Measurements from ENCODE around the gene ARL5C. TPM values are rescaled to one million over a fixed set of nuclear protein-coding genes. Genes with fewer than 3 reads are reported as not detected.

ARL5C gene
- total RNA-seq, 1 donor from 2014 or later, result not detected

GRCh38 chr17:39175695-39176093, 9.7 kb upstream of the ARL5C start:
- Mint-ChIP-seq H3K4me3 (ENCODE audit: unreplicated experiment) (no peak overlapping the region), H3K27ac (ENCODE audit: unreplicated experiment) (no peak overlapping the region), H3K4me1 (ENCODE audit: low read depth, unreplicated experiment) (no peaks in the 10 kb centered on the region)

DNA sequence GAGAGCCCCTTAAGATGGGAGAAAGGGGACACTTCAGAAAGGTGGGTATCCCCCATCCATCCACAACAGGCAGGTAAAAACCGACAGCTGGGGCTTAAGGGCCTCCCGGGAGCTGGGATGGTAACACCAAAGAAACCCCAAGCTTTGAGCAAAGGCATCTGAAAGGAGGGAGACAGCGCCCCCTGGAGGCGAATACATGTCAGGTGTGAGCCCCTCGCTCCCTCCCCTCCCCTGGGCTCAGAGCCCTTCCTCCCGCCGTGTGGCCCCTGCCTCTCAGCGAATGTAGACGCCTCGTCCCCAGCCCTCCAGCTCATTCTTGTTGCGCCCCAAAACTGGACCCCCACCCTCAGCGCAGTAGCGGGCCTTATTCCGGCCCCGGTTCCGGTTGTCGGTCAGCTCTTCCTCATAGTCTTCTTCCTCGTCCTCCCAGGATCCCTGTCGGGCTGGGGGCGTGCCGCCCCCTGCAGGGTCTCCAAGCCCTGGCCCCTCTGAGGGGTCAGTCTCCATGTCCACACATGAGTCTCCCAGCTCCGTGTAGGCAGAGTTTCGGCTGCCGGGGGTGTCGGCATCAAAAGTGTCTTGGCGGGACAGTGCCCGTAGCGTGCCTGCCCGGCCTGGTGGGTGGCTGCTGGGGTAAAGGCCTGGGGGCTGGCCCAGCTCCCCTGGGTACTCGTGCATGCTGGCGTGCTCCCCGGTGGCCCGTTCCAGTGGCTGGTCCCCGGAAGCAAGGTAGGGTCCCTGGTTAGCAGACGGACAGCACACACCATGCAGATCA, 9.1 kb upstream of the ARL5C start:
- no peak overlapping the region for H3K4me2 ChIP-seq (ENCODE audit: low read length)
- no peaks in the 10 kb centered on the region for H3K9me3 ChIP-seq (ENCODE audit: insufficient read depth, low read depth, low read length)
- no peak for DNase-seq (ENCODE audit: low read depth)
- no peak overlapping the region for H3K9ac ChIP-seq (ENCODE audit: low read length)
- Mint-ChIP-seq H3K4me3 (ENCODE audit: unreplicated experiment) (no peak overlapping the region), H3K9me3 (ENCODE audit: unreplicated experiment) (no peaks in the 10 kb centered on the region), H3K4me1 (ENCODE audit: low read depth, unreplicated experiment) (no peaks in the 10 kb centered on the region), H3K27ac (ENCODE audit: unreplicated experiment) (no peak overlapping the region), H3K36me3 (ENCODE audit: low read depth, unreplicated experiment) (peaks cover 25% of the 10 kb centered on the region), H3K27me3 (ENCODE audit: low read depth, unreplicated experiment) (peaks cover 9% of the 10 kb centered on the region)
- TF ChIP-seq CTCF (IDR thresholded peaks at IDR 0.05; ENCODE audit: insufficient read depth, low read depth, low read length) (peak; percentile 60), EZH2 (IDR thresholded peaks at IDR 0.05; ENCODE audit: insufficient read depth, low read length) (no peak)
- peaks cover 47% of the 10 kb centered on the region for H4K20me1 ChIP-seq (ENCODE audit: insufficient read depth, low read length)
- H3K4me3 ChIP-seq (ENCODE audit: insufficient read depth, low read depth, low read length), result no peak overlapping the region
- no peak for FAIRE-seq
- H2AFZ ChIP-seq (ENCODE audit: low read depth, low read length), result no peak overlapping the region
- peaks cover 18% of the 10 kb centered on the region for H3K36me3 ChIP-seq (ENCODE audit: insufficient read depth, low read length)
- H3K27me3 ChIP-seq (ENCODE audit: insufficient read depth, low read length), result no peaks in the 10 kb centered on the region
- H3K79me2 ChIP-seq (ENCODE audit: insufficient read depth, low read length), result no peaks in the 10 kb centered on the region
- no peak overlapping the region for H3K27ac ChIP-seq (ENCODE audit: low read depth, low read length)
- H3K4me1 ChIP-seq (ENCODE audit: insufficient read depth, low read length), result peaks cover 8% of the 10 kb centered on the region

More at GRCh38 chr17:39175695-39176093, 9.7 kb upstream of the ARL5C start:
- Histone ChIP-seq H3K36me3 (ENCODE audit: insufficient read depth, low read length) (peaks cover 18% of the 10 kb centered on the region), H4K20me1 (ENCODE audit: insufficient read depth, low read length) (peaks cover 47% of the 10 kb centered on the region), H3K4me3 (ENCODE audit: insufficient read depth, low read depth, low read length) (no peak overlapping the region), H3K79me2 (ENCODE audit: insufficient read depth, low read length) (no peaks in the 10 kb centered on the region), H3K27ac (ENCODE audit: low read depth, low read length) (no peak overlapping the region), H3K27me3 (ENCODE audit: insufficient read depth, low read length) (no peaks in the 10 kb centered on the region), H2AFZ (ENCODE audit: low read depth, low read length) (no peak overlapping the region), H3K4me1 (ENCODE audit: insufficient read depth, low read length) (peaks cover 8% of the 10 kb centered on the region), H3K4me2 (ENCODE audit: low read length) (no peak overlapping the region), H3K9ac (ENCODE audit: low read length) (no peak overlapping the region), H3K9me3 (ENCODE audit: insufficient read depth, low read depth, low read length) (no peaks in the 10 kb centered on the region)
- FAIRE-seq, result no peak
- no peak for DNase-seq (ENCODE audit: low read depth)
- Mint-ChIP-seq H3K36me3 (ENCODE audit: low read depth, unreplicated experiment) (peaks cover 24% of the 10 kb centered on the region), H3K9me3 (ENCODE audit: unreplicated experiment) (no peaks in the 10 kb centered on the region), H3K27me3 (ENCODE audit: low read depth, unreplicated experiment) (peaks cover 7% of the 10 kb centered on the region)
- TF ChIP-seq EZH2 (IDR thresholded peaks at IDR 0.05; ENCODE audit: insufficient read depth, low read length) (no peak), CTCF (IDR thresholded peaks at IDR 0.05; ENCODE audit: insufficient read depth, low read depth, low read length) (no peak)
